OCI-LY1 (cell line): ENCODE results near the gene CCNY.

Experiments used
- H2AFZ ChIP-seq: fragments of 200-600 bp; sonication (generic), shearing (Covaris generic); 2 replicates; pipeline ENCODE4 v1.6.0; 2014; ENCODE audit warnings: antibody characterized with exemption, mild to moderate bottlenecking, low read length
- H3F3A ChIP-seq: fragments of 200-600 bp; sonication (generic), shearing (Covaris generic); 2 replicates; pipeline ENCODE4 v1.6.0; 2014; ENCODE audit warnings: mild to moderate bottlenecking, antibody characterized with exemption, low read length, moderate library complexity; ENCODE audit not compliant: insufficient read depth
- H3K27ac ChIP-seq: fragments of 200-600 bp; sonication (generic); 2 replicates; pipeline ENCODE4 v1.5.1; 2014; ENCODE audit warnings: low read length, mixed run types, mild to moderate bottlenecking, low read depth; ENCODE audit not compliant: poor library complexity, severe bottlenecking
- H3K27me3 ChIP-seq: fragments of 200-600 bp; sonication (generic); 2 replicates; pipeline ENCODE4 v1.6.0; 2014; ENCODE audit warnings: antibody characterized with exemption, mild to moderate bottlenecking, low read length, moderate library complexity; ENCODE audit not compliant: insufficient read depth
- H3K36me3 ChIP-seq: fragments of 200-600 bp; sonication (generic); 2 replicates; pipeline ENCODE4 v1.6.1; 2014; ENCODE audit warnings: mild to moderate bottlenecking, antibody characterized with exemption, low read length, moderate library complexity, mixed read lengths; ENCODE audit not compliant: insufficient read depth
- H3K4me1 ChIP-seq: fragments of 200-600 bp; sonication (generic); 2 replicates; pipeline ENCODE4 v1.5.1; 2014; ENCODE audit warnings: mild to moderate bottlenecking, low read length, moderate library complexity; ENCODE audit not compliant: insufficient read depth, severe bottlenecking
- H3K4me2 ChIP-seq: fragments of 200-600 bp; sonication (generic), shearing (Covaris generic); 2 replicates; pipeline ENCODE4 v1.6.1; 2014; ENCODE audit warnings: low read length
- H3K4me3 ChIP-seq: fragments of 200-600 bp; sonication (generic); 2 replicates; pipeline ENCODE4 v1.5.1; 2014; ENCODE audit warnings: low read length, low read depth, mild to moderate bottlenecking, mixed read lengths; ENCODE audit not compliant: poor library complexity, severe bottlenecking
- H3K79me2 ChIP-seq: fragments of 200-600 bp; shearing (Covaris generic); 2 replicates; pipeline ENCODE4 v1.6.1; 2016; ENCODE audit warnings: mixed run types, low read length, mixed read lengths; ENCODE audit not compliant: insufficient read depth
- H3K9ac ChIP-seq: fragments of 200-600 bp; sonication (generic), shearing (Covaris generic); 2 replicates; pipeline ENCODE4 v1.6.1; 2014; ENCODE audit warnings: mild to moderate bottlenecking, low read length, mixed read lengths
- H3K9me2 ChIP-seq: fragments of 200-600 bp; sonication (generic), shearing (Covaris generic); 2 replicates; pipeline ENCODE4 v1.6.1; 2014; ENCODE audit warnings: low read depth, mild to moderate bottlenecking, low read length, mixed read lengths
- H3K9me3 ChIP-seq: fragments of 200-600 bp; shearing (Covaris generic); 2 replicates; pipeline ENCODE4 v1.6.1; 2014; ENCODE audit warnings: low read length, mixed read lengths
- H4K20me1 ChIP-seq: fragments of 200-600 bp; sonication (generic), shearing (Covaris generic); 2 replicates; pipeline ENCODE4 v1.6.0; 2016; ENCODE audit warnings: mild to moderate bottlenecking, low read length; ENCODE audit not compliant: insufficient read depth
- CTCF ChIP-seq: fragments of 200-600 bp; sonication (generic), shearing (Covaris generic); IDR thresholded peaks from 2 replicates; pipeline ENCODE4 v1.5.1; 2017; ENCODE audit warnings: mild to moderate bottlenecking, antibody characterized with exemption, low read length, moderate library complexity, mixed read lengths
- EZH2 ChIP-seq: fragments of 200-600 bp; sonication (generic), shearing (Covaris generic); IDR thresholded peaks from 2 replicates; pipeline ENCODE4 v1.8.0; 2017; ENCODE audit warnings: borderline replicate concordance, mixed run types, mild to moderate bottlenecking, antibody characterized with exemption, low read length, moderate library complexity, mixed read lengths

The CCNY gene

GRCh38 chr10:35336084-35336831, at the start of gene CCNY:
TSS of gene CCNY (plus strand) at chr10:35336509. CDS start at chr10:35337054, 545 bp downstream.
- H3K9me2 ChIP-seq, result no peaks in the 10 kb centered on the region
- H3K4me1 ChIP-seq, result peaks cover 29% of the 10 kb centered on the region
- H3K4me3 ChIP-seq, result peak within 1 kb of the TSS; percentile 100
- H2AFZ ChIP-seq, result peak within 1 kb of the TSS; percentile 92; the same call in 1 of the 2 replicates
- peak within 1 kb of the TSS; percentile 99 for H3K4me2 ChIP-seq
- 0 out of 2 replicates have a peak, but pooled peaks cover 10% of the 10 kb centered on the region for H3K36me3 ChIP-seq
- H3K9ac ChIP-seq, result peak within 1 kb of the TSS; percentile 98
- no peaks in the 10 kb centered on the region for H3K9me3 ChIP-seq
- peaks cover 9% of the 10 kb centered on the region; the same call in 1 of the 2 replicates for H4K20me1 ChIP-seq
- H3K79me2 ChIP-seq, result peaks cover 7% of the 10 kb centered on the region; the same call in 1 of the 2 replicates
- no peak within 1 kb of the TSS for H3K27ac ChIP-seq
- no peaks in the 10 kb centered on the region for H3F3A ChIP-seq
- no peaks in the 10 kb centered on the region for H3K27me3 ChIP-seq
- TF ChIP-seq EZH2 (no peak), CTCF (no peak)

GRCh38 chr10:35289198-35289597, 47.1 kb upstream of the CCNY start:
- TF ChIP-seq EZH2, result no peak
- H3F3A ChIP-seq, result no peaks in the 10 kb centered on the region
- H4K20me1 ChIP-seq, result no peaks in the 10 kb centered on the region
- H3K27me3 ChIP-seq, result no peaks in the 10 kb centered on the region
- H3K4me3 ChIP-seq, result no peak overlapping the region
- H3K4me2 ChIP-seq, result no peak overlapping the region
- no peaks in the 10 kb centered on the region for H3K9me2 ChIP-seq
- H3K36me3 ChIP-seq, result no peaks in the 10 kb centered on the region
- no peaks in the 10 kb centered on the region for H3K4me1 ChIP-seq
- no peaks in the 10 kb centered on the region for H3K79me2 ChIP-seq
- no peaks in the 10 kb centered on the region for H3K9me3 ChIP-seq
- no peak overlapping the region for H3K9ac ChIP-seq
- H3K27ac ChIP-seq, result no peak overlapping the region
- H2AFZ ChIP-seq, result no peak overlapping the region

GRCh38 chr10:35294506-35294905, 41.8 kb upstream of the CCNY start:
- Histone ChIP-seq H3K9me2 (no peaks in the 10 kb centered on the region), H3K4me3 (no peak overlapping the region), H3K36me3 (no peaks in the 10 kb centered on the region), H3F3A (no peaks in the 10 kb centered on the region), H3K9ac (no peak overlapping the region), H3K27me3 (no peaks in the 10 kb centered on the region), H3K79me2 (no peaks in the 10 kb centered on the region), H4K20me1 (no peaks in the 10 kb centered on the region), H3K9me3 (no peaks in the 10 kb centered on the region), H3K27ac (no peak overlapping the region), H2AFZ (no peak overlapping the region), H3K4me2 (no peak overlapping the region), H3K4me1 (no peaks in the 10 kb centered on the region)
- TF ChIP-seq EZH2, result no peak
- no peak for TF ChIP-seq CTCF
